ENCODE data around the gene CUX1. TPM values are rescaled to one million over a fixed set of nuclear protein-coding genes. Genes with fewer than 3 reads are reported as not detected.
A peak's percentile ranks its signal among the peaks of the same experiment; 100 is the strongest.

Gene CUX1
- total RNA-seq, 4 donors from 2014 or later = 56.9 to 124 (median 93.2) TPM

GRCh38 chr7:101901661-101902491 is 84.5 kb downstream of the CUX1 start:
- Histone ChIP-seq H3K4me1 (peaks cover 0 to 22% (median 4%) of the 10 kb centered on the region in 4 donors), H3K9me3 (no peaks in the 10 kb centered on the region), H3K27ac (peak overlapping the region; percentile 14 to 56 (median 43)), H3K27me3 (no peaks in the 10 kb centered on the region), H3K4me3 (no peak overlapping the region), H3K36me3 (no peaks in the 10 kb centered on the region)
- intact Hi-C loops (cut with DNase I; ENCODE audit: low total_unique reads) = no loop called here
- TF ChIP-seq POLR2AphosphoS5 (IDR thresholded peaks at IDR 0.05) = no peak
- DNase-seq = no peak
- in situ Hi-C loops (cut with MboI; ENCODE audit: low pct_ligation_motif_present in 1 of 4, low pct_unique_long_range_greater_than_20kb in 1 of 4, low sequenced_read_pairs in 3 of 4) = no loop called here
- 73 to 83% methylated on average over 9 to 20 of the region's 20 CpGs for WGBS, 2 donors (ENCODE audit: low coverage in 1 of 2)

- H3K4me1 ChIP-seq = peaks cover 0 to 20% (median 4%) of the 10 kb centered on the region in 4 donors
- intact Hi-C loops (cut with DNase I; ENCODE audit: low total_unique reads) = no loop called here
- in situ Hi-C loops (cut with MboI; ENCODE audit: low pct_ligation_motif_present in 1 of 4, low pct_unique_long_range_greater_than_20kb in 1 of 4, low sequenced_read_pairs in 3 of 4) = no loop called here
- no peaks in the 10 kb centered on the region for H3K27me3 ChIP-seq
- DNase-seq = no peak
- no peak for TF ChIP-seq EP300 (IDR thresholded peaks at IDR 0.05; ENCODE audit: low read depth)
- no peak for TF ChIP-seq POLR2A (IDR thresholded peaks at IDR 0.05)
- no peak for TF ChIP-seq POLR2AphosphoS5 (IDR thresholded peaks at IDR 0.05)
- TF ChIP-seq CTCF (IDR thresholded peaks at IDR 0.05) = no peak
- H3K4me3 ChIP-seq = no peak overlapping the region
- H3K36me3 ChIP-seq = no peaks in the 10 kb centered on the region
- H3K27ac ChIP-seq = no peak overlapping the region
- 88 to 94% methylated on average over 5 to 18 of the region's 18 CpGs for WGBS, 2 donors (ENCODE audit: low coverage in 1 of 2)
- no peaks in the 10 kb centered on the region for H3K9me3 ChIP-seq
Observed at GRCh38 chr7:101902680-101903514, 85.5 kb downstream of the CUX1 start.

- H3K27me3 ChIP-seq = no peaks in the 10 kb centered on the region
- 95 to 97% methylated on average over 13 of the region's 13 CpGs for WGBS, 2 donors (ENCODE audit: low coverage in 1 of 2)
- DNase-seq = no peak
- peaks cover 0 to 19% (median 4%) of the 10 kb centered on the region in 4 donors for H3K4me1 ChIP-seq
- no peak overlapping the region for H3K4me3 ChIP-seq
- no peaks in the 10 kb centered on the region for H3K36me3 ChIP-seq
- TF ChIP-seq CTCF (IDR thresholded peaks at IDR 0.05) (no peak), POLR2AphosphoS5 (IDR thresholded peaks at IDR 0.05) (no peak), EP300 (IDR thresholded peaks at IDR 0.05; ENCODE audit: low read depth) (no peak), POLR2A (IDR thresholded peaks at IDR 0.05) (no peak)
- intact Hi-C loops (cut with DNase I; ENCODE audit: low total_unique reads) (no loop called here), in situ Hi-C loops (cut with MboI; ENCODE audit: low pct_ligation_motif_present in 1 of 4, low pct_unique_long_range_greater_than_20kb in 1 of 4, low sequenced_read_pairs in 3 of 4) (no loop called here)
- H3K9me3 ChIP-seq = no peaks in the 10 kb centered on the region
- H3K27ac ChIP-seq = no peak overlapping the region
Observed at GRCh38 chr7:101903515-101903868, 86.1 kb downstream of the CUX1 start.

- TF ChIP-seq EP300 (IDR thresholded peaks at IDR 0.05; ENCODE audit: low read depth) (no peak), CTCF (IDR thresholded peaks at IDR 0.05) (no peak), POLR2AphosphoS5 (IDR thresholded peaks at IDR 0.05) (no peak), POLR2A (IDR thresholded peaks at IDR 0.05) (no peak)
- H3K4me3 ChIP-seq = no peak overlapping the region
- 92 to 100% methylated on average over 1 to 10 of the region's 10 CpGs for WGBS, 2 donors (ENCODE audit: low coverage in 1 of 2)
- intact Hi-C loops (cut with DNase I; ENCODE audit: low total_unique reads) = no loop called here
- DNase-seq = no peak
- H3K27ac ChIP-seq = no peak overlapping the region
- peaks cover 0 to 17% (median 4%) of the 10 kb centered on the region in 4 donors for H3K4me1 ChIP-seq
- H3K9me3 ChIP-seq = no peaks in the 10 kb centered on the region
- H3K36me3 ChIP-seq = no peaks in the 10 kb centered on the region
- in situ Hi-C loops (cut with MboI; ENCODE audit: low pct_ligation_motif_present in 1 of 4, low pct_unique_long_range_greater_than_20kb in 1 of 4, low sequenced_read_pairs in 3 of 4) = no loop called here
- no peaks in the 10 kb centered on the region for H3K27me3 ChIP-seq
Observed at GRCh38 chr7:101904019-101904418, 86.6 kb downstream of the CUX1 start.
